Pancreas (tissue), 10 donors: ENCODE measurements around the gene CTPS1. TPM values are rescaled to one million over a fixed set of nuclear protein-coding genes. Genes with fewer than 3 reads are reported as not detected.
A peak's percentile ranks its signal among the peaks of the same experiment; 100 is the strongest.

Experiments used
- ATAC-seq, 4 donors: fragments of 200-7000 bp; cut with Tn5 transposase; one replicate each; pipeline versions ENCODE4 v1.8.0 to v1.9.1; 2020; ENCODE audit warnings: mild to moderate bottlenecking in 4 of 4, moderate library complexity in 4 of 4
- DNase-seq, 6 donors: peaks; one replicate each; pipeline ENCODE4 v3.0.0-alpha.2; 2020
- FAIRE-seq: peaks from 2 replicates; lab custom pipeline; 2012; peaks lifted over from hg19 to GRCh38; lab: Jason Lieb, UNC
- H3K27ac ChIP-seq, 4 donors: fragments of 200-600 bp; sonication (generic); 1 replicate in 3 of 4; 2 replicates in 1 of 4; pipeline versions ENCODE4 v1.5.0 to v1.8.0; 2020
- H3K27me3 ChIP-seq, 4 donors: fragments of 200-600 bp; one replicate each; pipeline ENCODE4 v1.8.0; 2021
- H3K36me3 ChIP-seq, 3 donors: fragments of 200-600 bp; sonication (generic) in 1 of 3; one replicate each; pipeline versions ENCODE4 v1.5.0 to v1.8.0; 2020 to 2021
- H3K4me1 ChIP-seq, 3 donors: fragments of 200-600 bp; one replicate each; pipeline ENCODE4 v1.8.0; 2021
- H3K4me3 ChIP-seq, 4 donors: fragments of 200-600 bp; sonication (generic) in 2 of 4; one replicate each; pipeline versions ENCODE4 v1.5.0 to v1.8.0; 2020 to 2021
- H3K9me3 ChIP-seq, 4 donors: fragments of 200-600 bp; one replicate each; pipeline ENCODE4 v1.8.0; 2021
- CTCF ChIP-seq, 4 donors: fragments of 200-600 bp; sonication (generic) in 3 of 4; IDR thresholded peaks; one replicate each; pipeline versions ENCODE4 v1.5.0 to v1.8.0; 2021; ENCODE audit warnings: antibody characterized with exemption in 4 of 4
- WGBS, 2 donors: extraction: QIAGEN DNeasy Blood & Tissue Kit; methylation state at CpG; one replicate each; pipeline ENCODE4 v1.1.7; 2013; 5-methylcytosine and 5-hydroxymethylcytosine counted together
- intact Hi-C, 3 donors: fragments of 100-400 bp; cut with DNase I; formaldehyde crosslinking; loops; one replicate each; pipeline versions ENCODE4 v1.11.1 to v1.14.2; 2022
- polyA plus RNA-seq, 2 donors: library from polyadenylated mRNA; stranded (reverse); fragments of 200-250 nt; gene quantifications; one replicate each; pipeline ENCODE4 v1.2.3, GENCODE V29; 2013
- total RNA-seq, 6 donors: library from RNA; stranded (reverse); fragmentation: NEBNext Ultra II Directional in 4 of 6; extraction: Animal tissue kit (Norgen Biotek cat#: 25700) in 4 of 6; gene quantifications; one replicate each; pipeline versions ENCODE4 v1.2.1 to v1.2.4, GENCODE V29; 2021 to 2023
- donor health status: healthy with polysubstance abuse.
- donor health status: DM: no; HTN: no; CAD: no; lungs with moderate emphysema.
- donor health status: DM: no; HTN: no; CAD: no.
- donor health status: control.
- donor health status: control.
- donor health status: Bipolar disorder and iron deficiency.
- donor health status: DM: yes; HTN: yes; CAD: no.
- donor health status: DM: no; HTN: no; CAD: no.
- donor health status: DM: no; HTN: no; CAD: no.
- donor health status: DM: yes; HTN: yes; CAD: no.

The CTPS1 gene
- total and polyA plus RNA-seq, 8 donors = 4.1 to 8.7 (median 7.3) TPM

DNA sequence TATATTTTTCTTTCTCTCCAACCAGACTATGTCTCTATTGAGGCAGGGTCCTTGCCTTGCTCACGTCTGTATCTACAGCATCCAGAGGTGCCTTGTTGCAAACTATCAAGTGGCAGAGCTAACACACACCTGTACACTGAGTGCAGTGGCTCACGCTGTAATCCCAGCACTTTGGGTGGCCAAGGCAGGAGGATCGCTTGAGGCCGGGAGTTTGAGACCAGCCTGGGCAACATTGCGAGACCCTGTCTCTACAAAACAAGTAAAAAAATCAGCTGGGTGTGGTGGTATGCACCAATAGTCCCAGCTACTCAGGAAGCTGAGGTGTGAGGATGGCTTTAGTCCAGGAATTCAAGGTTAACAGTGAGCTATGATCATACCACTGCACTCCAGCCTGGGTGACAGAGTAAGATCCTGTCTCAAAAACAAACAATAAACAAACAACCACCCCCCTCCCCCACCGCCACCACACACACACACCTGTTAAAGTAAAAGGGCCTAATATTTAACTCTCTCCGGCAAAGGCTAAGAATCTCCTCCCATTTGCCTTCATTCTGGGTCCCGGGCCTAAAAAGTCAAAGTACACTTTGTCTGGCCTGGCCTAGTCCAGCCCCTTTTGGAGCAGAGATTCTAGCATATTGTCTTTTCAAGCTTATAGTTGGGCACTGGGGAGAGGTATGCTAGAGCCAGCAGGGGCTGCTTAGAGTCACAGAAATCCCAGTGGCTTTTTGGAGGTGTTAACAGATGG lies 51.5 kb downstream of the CTPS1 start:
- peak in 3 of 4 donors; percentile 11 to 62 (median 52) for ATAC-seq
- no peaks in the 10 kb centered on the region for H3K27me3 ChIP-seq
- H3K4me3 ChIP-seq = no peak overlapping the region
- DNase-seq = no peak
- no peaks in the 10 kb centered on the region for H3K4me1 ChIP-seq
- H3K9me3 ChIP-seq = no peaks in the 10 kb centered on the region
- WGBS, 2 donors = 75 to 79% methylated on average over 8 of the region's 8 CpGs
- FAIRE-seq = no peak
- H3K27ac ChIP-seq = no peak overlapping the region
- intact Hi-C loops = no loop called here
- no peak for TF ChIP-seq CTCF (IDR thresholded peaks at IDR 0.05)
- H3K36me3 ChIP-seq = peaks cover 0 to 47% (median 4%) of the 10 kb centered on the region in 3 donors

GRCh38 chr1:41032147-41032546 lies 52.7 kb downstream of the CTPS1 start:
- peaks cover 0 to 55% (median 4%) of the 10 kb centered on the region in 3 donors for H3K36me3 ChIP-seq
- no peak for TF ChIP-seq CTCF (IDR thresholded peaks at IDR 0.05)
- DNase-seq (no peak), FAIRE-seq (no peak), ATAC-seq (no peak)
- no peaks in the 10 kb centered on the region for H3K27me3 ChIP-seq
- intact Hi-C loops = no loop called here
- no peaks in the 10 kb centered on the region for H3K9me3 ChIP-seq
- 67 to 70% methylated on average over 2 of the region's 2 CpGs for WGBS, 2 donors
- H3K4me3 ChIP-seq = no peak overlapping the region
- no peak overlapping the region for H3K27ac ChIP-seq
- H3K4me1 ChIP-seq = no peaks in the 10 kb centered on the region

DNA sequence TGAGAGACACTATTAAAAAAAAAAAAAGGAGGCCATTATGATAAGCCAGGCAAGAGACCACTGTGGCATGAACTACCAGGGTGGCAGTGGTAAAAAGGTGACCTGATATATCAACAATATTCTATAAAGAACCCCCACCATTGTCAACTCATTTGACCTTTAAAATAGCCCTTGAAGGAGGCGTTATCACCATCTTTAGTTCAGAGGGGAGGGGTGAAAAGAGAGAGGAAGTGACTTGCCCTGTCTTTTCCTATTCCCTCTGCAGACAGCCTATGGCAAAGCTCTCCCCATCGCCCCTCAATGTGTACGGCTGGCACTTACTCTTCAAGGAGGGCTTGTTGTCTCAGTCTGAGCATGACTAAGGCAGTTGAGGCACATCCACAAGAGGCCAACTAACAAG lies 53.8 kb downstream of the CTPS1 start:
- ATAC-seq (no peak), FAIRE-seq (no peak), DNase-seq (no peak)
- Histone ChIP-seq H3K4me1 (no peaks in the 10 kb centered on the region), H3K27ac (no peak overlapping the region), H3K9me3 (no peaks in the 10 kb centered on the region), H3K36me3 (peaks cover 0 to 47% (median 4%) of the 10 kb centered on the region in 3 donors), H3K27me3 (no peaks in the 10 kb centered on the region), H3K4me3 (no peak overlapping the region)
- TF ChIP-seq CTCF (IDR thresholded peaks at IDR 0.05) = no peak
- WGBS, 2 donors = 98% methylated on average over 3 of the region's 3 CpGs
- intact Hi-C loops = no loop called here

GRCh38 chr1:41037116-41037903 lies 57.8 kb downstream of the CTPS1 start:
- Histone ChIP-seq H3K36me3 (peaks cover 0 to 50% (median 0%) of the 10 kb centered on the region in 3 donors), H3K9me3 (no peaks in the 10 kb centered on the region), H3K27me3 (no peaks in the 10 kb centered on the region), H3K4me1 (no peaks in the 10 kb centered on the region), H3K4me3 (no peak overlapping the region), H3K27ac (no peak overlapping the region)
- FAIRE-seq = no peak
- intact Hi-C loops = no loop called here
- no peak for DNase-seq
- WGBS, 2 donors = 94 to 100% methylated on average over 3 of the region's 3 CpGs
- TF ChIP-seq CTCF (IDR thresholded peaks at IDR 0.05) = no peak
- no peak for ATAC-seq
